ENCODE results near the gene CLSTN1. TPM values are rescaled to one million over a fixed set of nuclear protein-coding genes. Genes with fewer than 3 reads are reported as not detected.
A peak's percentile ranks its signal among the peaks of the same experiment; 100 is the strongest.

The CLSTN1 gene
- total and polyA plus RNA-seq, 2 of the 13 experiments (the other 11 are each of a cell fraction or from before 2014, with no cell fraction given) = 19.7 to 29.8 TPM

DNA sequence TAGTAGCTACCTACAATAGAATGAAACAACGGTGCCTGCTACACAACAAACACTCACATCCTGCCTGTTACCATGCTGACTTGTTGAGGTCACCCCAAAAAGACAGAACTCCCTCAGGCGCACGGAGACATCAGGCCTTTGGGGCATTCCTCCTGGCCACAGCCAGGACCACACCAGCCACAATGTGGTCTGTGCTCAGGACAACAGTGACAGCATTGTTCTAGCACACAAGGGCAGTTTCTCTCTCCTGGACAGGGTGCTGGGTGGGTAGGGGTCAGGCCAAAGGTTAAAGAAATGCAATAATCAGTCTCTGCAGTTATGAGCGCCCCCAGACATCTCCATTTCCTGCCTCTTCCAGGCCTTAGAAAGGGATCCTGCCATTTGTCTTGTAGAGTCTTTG lies 46.8 kb upstream of the CLSTN1 start (continued):
- peak; percentile 33; the same call in 1 of the 2 replicates for TF ChIP-seq GATAD2A (CRISPR knock-in tag; IDR thresholded peaks at IDR 0.05)
- TF ChIP-seq, protein P1, sequence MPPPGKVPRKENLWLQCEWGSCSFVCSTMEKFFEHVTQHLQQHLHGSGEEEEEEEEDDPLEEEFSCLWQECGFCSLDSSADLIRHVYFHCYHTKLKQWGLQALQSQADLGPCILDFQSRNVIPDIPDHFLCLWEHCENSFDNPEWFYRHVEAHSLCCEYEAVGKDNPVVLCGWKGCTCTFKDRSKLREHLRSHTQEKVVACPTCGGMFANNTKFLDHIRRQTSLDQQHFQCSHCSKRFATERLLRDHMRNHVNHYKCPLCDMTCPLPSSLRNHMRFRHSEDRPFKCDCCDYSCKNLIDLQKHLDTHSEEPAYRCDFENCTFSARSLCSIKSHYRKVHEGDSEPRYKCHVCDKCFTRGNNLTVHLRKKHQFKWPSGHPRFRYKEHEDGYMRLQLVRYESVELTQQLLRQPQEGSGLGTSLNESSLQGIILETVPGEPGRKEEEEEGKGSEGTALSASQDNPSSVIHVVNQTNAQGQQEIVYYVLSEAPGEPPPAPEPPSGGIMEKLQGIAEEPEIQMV (CRISPR knock-in tag; IDR thresholded peaks at IDR 0.05; ENCODE audit: low read depth) = no peak
- TF ChIP-seq ESRRA (CRISPR knock-in tag; IDR thresholded peaks at IDR 0.05; ENCODE audit: low read depth) = no peak
- no peak for TF ChIP-seq TEAD3 (CRISPR knock-in tag; optimal IDR thresholded peaks at IDR 0.05; ENCODE audit: borderline replicate concordance)
- TF ChIP-seq ZNF234 (CRISPR knock-in tag; conservative IDR thresholded peaks at IDR 0.05) = no peak
- no peak for TF ChIP-seq YEATS4 (CRISPR knock-in tag; IDR thresholded peaks at IDR 0.05; ENCODE audit: borderline replicate concordance)
- TF ChIP-seq ZNF672 (CRISPR knock-in tag; IDR thresholded peaks at IDR 0.05) = no peak
- TF ChIP-seq, protein P2, sequence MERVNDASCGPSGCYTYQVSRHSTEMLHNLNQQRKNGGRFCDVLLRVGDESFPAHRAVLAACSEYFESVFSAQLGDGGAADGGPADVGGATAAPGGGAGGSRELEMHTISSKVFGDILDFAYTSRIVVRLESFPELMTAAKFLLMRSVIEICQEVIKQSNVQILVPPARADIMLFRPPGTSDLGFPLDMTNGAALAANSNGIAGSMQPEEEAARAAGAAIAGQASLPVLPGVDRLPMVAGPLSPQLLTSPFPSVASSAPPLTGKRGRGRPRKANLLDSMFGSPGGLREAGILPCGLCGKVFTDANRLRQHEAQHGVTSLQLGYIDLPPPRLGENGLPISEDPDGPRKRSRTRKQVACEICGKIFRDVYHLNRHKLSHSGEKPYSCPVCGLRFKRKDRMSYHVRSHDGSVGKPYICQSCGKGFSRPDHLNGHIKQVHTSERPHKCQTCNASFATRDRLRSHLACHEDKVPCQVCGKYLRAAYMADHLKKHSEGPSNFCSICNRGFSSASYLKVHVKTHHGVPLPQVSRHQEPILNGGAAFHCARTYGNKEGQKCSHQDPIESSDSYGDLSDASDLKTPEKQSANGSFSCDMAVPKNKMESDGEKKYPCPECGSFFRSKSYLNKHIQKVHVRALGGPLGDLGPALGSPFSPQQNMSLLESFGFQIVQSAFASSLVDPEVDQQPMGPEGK (CRISPR knock-in tag; IDR thresholded peaks at IDR 0.05) = peak; percentile 48; the same call in 1 of the 2 replicates
- 0 out of 2 replicates have a peak, but pooled peaks have one; percentile 47 for TF ChIP-seq ZBTB38 (CRISPR knock-in tag; IDR thresholded peaks at IDR 0.05)
- TF ChIP-seq SAP130 (CRISPR knock-in tag; IDR thresholded peaks at IDR 0.05; ENCODE audit: low read depth) = peak; percentile 34; the same call in 1 of the 2 replicates
- TF ChIP-seq CREM (IDR thresholded peaks at IDR 0.05) = no peak
- TF ChIP-seq CREM (CRISPR knock-in tag; IDR thresholded peaks at IDR 0.05) = no peak
- TF ChIP-seq, protein P3, sequence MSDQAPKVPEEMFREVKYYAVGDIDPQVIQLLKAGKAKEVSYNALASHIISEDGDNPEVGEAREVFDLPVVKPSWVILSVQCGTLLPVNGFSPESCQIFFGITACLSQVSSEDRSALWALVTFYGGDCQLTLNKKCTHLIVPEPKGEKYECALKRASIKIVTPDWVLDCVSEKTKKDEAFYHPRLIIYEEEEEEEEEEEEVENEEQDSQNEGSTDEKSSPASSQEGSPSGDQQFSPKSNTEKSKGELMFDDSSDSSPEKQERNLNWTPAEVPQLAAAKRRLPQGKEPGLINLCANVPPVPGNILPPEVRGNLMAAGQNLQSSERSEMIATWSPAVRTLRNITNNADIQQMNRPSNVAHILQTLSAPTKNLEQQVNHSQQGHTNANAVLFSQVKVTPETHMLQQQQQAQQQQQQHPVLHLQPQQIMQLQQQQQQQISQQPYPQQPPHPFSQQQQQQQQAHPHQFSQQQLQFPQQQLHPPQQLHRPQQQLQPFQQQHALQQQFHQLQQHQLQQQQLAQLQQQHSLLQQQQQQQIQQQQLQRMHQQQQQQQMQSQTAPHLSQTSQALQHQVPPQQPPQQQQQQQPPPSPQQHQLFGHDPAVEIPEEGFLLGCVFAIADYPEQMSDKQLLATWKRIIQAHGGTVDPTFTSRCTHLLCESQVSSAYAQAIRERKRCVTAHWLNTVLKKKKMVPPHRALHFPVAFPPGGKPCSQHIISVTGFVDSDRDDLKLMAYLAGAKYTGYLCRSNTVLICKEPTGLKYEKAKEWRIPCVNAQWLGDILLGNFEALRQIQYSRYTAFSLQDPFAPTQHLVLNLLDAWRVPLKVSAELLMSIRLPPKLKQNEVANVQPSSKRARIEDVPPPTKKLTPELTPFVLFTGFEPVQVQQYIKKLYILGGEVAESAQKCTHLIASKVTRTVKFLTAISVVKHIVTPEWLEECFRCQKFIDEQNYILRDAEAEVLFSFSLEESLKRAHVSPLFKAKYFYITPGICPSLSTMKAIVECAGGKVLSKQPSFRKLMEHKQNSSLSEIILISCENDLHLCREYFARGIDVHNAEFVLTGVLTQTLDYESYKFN (CRISPR knock-in tag; conservative IDR thresholded peaks at IDR 0.05) = peak; percentile 50
- peak; percentile 29; the same call in 1 of the 2 replicates for TF ChIP-seq DPF2 (CRISPR knock-in tag; IDR thresholded peaks at IDR 0.05; ENCODE audit: borderline replicate concordance, low read depth)
- no peak for TF ChIP-seq ZNF839 (CRISPR knock-in tag; IDR thresholded peaks at IDR 0.05; ENCODE audit: borderline replicate concordance)
- TF ChIP-seq TMF1 (CRISPR knock-in tag; IDR thresholded peaks at IDR 0.05; ENCODE audit: low read depth) = no peak
- TF ChIP-seq ARNT (IDR thresholded peaks at IDR 0.05) = no peak
- TF ChIP-seq POLR2A (IDR thresholded peaks at IDR 0.05; ENCODE audit: insufficient read depth in 1 of 2, low read depth in 2 of 2, low read length in 2 of 2) = no peak
- TF ChIP-seq SOX5 (CRISPR knock-in tag; IDR thresholded peaks at IDR 0.05; ENCODE audit: borderline replicate concordance) = peak; percentile 53; the same call in 1 of the 2 replicates
- no peak for TF ChIP-seq CREB1 (IDR thresholded peaks at IDR 0.05)
- TF ChIP-seq CREB1 (CRISPR knock-in tag; IDR thresholded peaks at IDR 0.05) = no peak
- TF ChIP-seq, protein P4, sequence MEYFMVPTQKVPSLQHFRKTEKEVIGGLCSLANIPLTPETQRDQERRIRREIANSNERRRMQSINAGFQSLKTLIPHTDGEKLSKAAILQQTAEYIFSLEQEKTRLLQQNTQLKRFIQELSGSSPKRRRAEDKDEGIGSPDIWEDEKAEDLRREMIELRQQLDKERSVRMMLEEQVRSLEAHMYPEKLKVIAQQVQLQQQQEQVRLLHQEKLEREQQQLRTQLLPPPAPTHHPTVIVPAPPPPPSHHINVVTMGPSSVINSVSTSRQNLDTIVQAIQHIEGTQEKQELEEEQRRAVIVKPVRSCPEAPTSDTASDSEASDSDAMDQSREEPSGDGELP (IDR thresholded peaks at IDR 0.05; ENCODE audit: borderline replicate concordance, low read depth) = no peak
- TF ChIP-seq, protein P5, sequence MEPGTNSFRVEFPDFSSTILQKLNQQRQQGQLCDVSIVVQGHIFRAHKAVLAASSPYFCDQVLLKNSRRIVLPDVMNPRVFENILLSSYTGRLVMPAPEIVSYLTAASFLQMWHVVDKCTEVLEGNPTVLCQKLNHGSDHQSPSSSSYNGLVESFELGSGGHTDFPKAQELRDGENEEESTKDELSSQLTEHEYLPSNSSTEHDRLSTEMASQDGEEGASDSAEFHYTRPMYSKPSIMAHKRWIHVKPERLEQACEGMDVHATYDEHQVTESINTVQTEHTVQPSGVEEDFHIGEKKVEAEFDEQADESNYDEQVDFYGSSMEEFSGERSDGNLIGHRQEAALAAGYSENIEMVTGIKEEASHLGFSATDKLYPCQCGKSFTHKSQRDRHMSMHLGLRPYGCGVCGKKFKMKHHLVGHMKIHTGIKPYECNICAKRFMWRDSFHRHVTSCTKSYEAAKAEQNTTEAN (CRISPR knock-in tag; conservative IDR thresholded peaks at IDR 0.05) = no peak
- no peak for TF ChIP-seq THAP11 (CRISPR knock-in tag; IDR thresholded peaks at IDR 0.05)
- no peak for TF ChIP-seq TCF7L2 (IDR thresholded peaks at IDR 0.05; ENCODE audit: low read depth, low read length)

All from HepG2 (cell line).